HepG2 (cell line): ENCODE measurements around the gene TPR. TPM values are rescaled to one million over a fixed set of nuclear protein-coding genes. Genes with fewer than 3 reads are reported as not detected.

Experiments
- ATAC-seq: fragments of 200-7000 bp; cut with Tn5 transposase; 3 replicates; pipeline ENCODE4 v1.9.1; 2020; ENCODE audit warnings: mild to moderate bottlenecking, moderate library complexity
- BruUV-seq: library from RNA; stranded (reverse); fragments of 400-500 nt; replicated peaks from 2 replicates; lab custom pipeline; 2021; lab: Mats Ljungman, UMichigan
- CTCF ChIA-PET: fragments of 300-600 bp; formaldehyde crosslinking; extraction: SDS; loops from one replicate; lab custom pipeline; 2021; ENCODE audit warnings: low total read pairs, inconsistent platforms, low intra/inter-chr PET ratio; lab: Yijun Ruan, JAX
- POLR2A ChIA-PET: fragments of 350-600 bp; sonication (Branson Sonifier 250); formaldehyde crosslinking; loops from one replicate; lab custom pipeline; 2020; ENCODE audit warnings: antibody characterized with exemption, inconsistent platforms; lab: Yijun Ruan, JAX
- DNase-seq: peaks from one replicate; pipeline ENCODE4 v3.0.0-alpha.2; 2015; ENCODE audit warnings: low spot score
- FAIRE-seq: peaks from 3 replicates; lab custom pipeline; 2011; peaks lifted over from hg19 to GRCh38; lab: Jason Lieb, UNC
- H2AFZ ChIP-seq: one replicate; pipeline ENCODE4 v1.6.1; 2011; ENCODE audit warnings: low read length, inconsistent platforms
- H3K27ac ChIP-seq: fragments of 300-600 bp; 3 replicates; pipeline ENCODE4 v1.8.0; 2011; ENCODE audit warnings: mixed run types, mild to moderate bottlenecking, mixed read lengths, low read length, inconsistent platforms; ENCODE audit not compliant: insufficient read depth; ENCODE audit errors: extremely low read length
- H3K27me3 ChIP-seq, 2 experiments: fragments of 200-600 bp in 1 of 2; 2 replicates in 1 of 2; 3 replicates in 1 of 2; pipeline versions ENCODE4 v1.6.0 to v1.8.0; 2011; ENCODE audit warnings: low read length in 2 of 2, mild to moderate bottlenecking in 2 of 2, moderate library complexity in 2 of 2, inconsistent platforms in 1 of 2; ENCODE audit not compliant: insufficient read depth in 2 of 2, control insufficient read depth in 1 of 2
- H3K36me3 ChIP-seq, 2 experiments: fragments of 200-600 bp in 1 of 2; replicated peaks in 1 of 2; 2 replicates in 1 of 2; 3 replicates in 1 of 2; pipeline versions ENCODE4 v1.5.1 to v1.8.0; 2011; ENCODE audit warnings: low read length in 2 of 2, inconsistent platforms in 1 of 2; ENCODE audit not compliant: insufficient read depth in 2 of 2, control insufficient read depth in 1 of 2
- H3K4me1 ChIP-seq: 2 replicates; pipeline ENCODE4 v1.5.1; 2012; ENCODE audit warnings: low read length, inconsistent platforms; ENCODE audit not compliant: insufficient read depth
- H3K4me2 ChIP-seq: 2 replicates; pipeline ENCODE4 v1.6.0; 2011; ENCODE audit warnings: low read depth, low read length, inconsistent platforms
- H3K4me3 ChIP-seq, 3 experiments: fragments of 200-600 bp in 1 of 3; sonication (generic), shearing (Covaris generic) in 1 of 3; replicated peaks in 1 of 3; 2 replicates each; pipeline ENCODE4 v1.5.1; 2011 to 2016; ENCODE audit warnings: low read length in 3 of 3, inconsistent platforms in 2 of 3, low read depth in 2 of 3, mild to moderate bottlenecking in 2 of 3, control low read depth in 1 of 3, mixed read lengths in 1 of 3; ENCODE audit not compliant: insufficient read depth in 1 of 3
- H3K79me2 ChIP-seq: one replicate; pipeline ENCODE4 v1.6.1; 2011; ENCODE audit warnings: low read length, inconsistent platforms; ENCODE audit not compliant: insufficient read depth
- H3K9ac ChIP-seq: 2 replicates; pipeline ENCODE4 v1.6.0; 2011; ENCODE audit warnings: mild to moderate bottlenecking, low read depth, low read length, inconsistent platforms; ENCODE audit not compliant: insufficient read depth
- H3K9me3 ChIP-seq: 2 replicates; pipeline ENCODE4 v1.5.1; 2012; ENCODE audit warnings: mild to moderate bottlenecking, low read length
- H4K20me1 ChIP-seq: 2 replicates; pipeline ENCODE4 v1.6.0; 2011; ENCODE audit warnings: inconsistent platforms, mild to moderate bottlenecking, low read length, moderate library complexity; ENCODE audit not compliant: insufficient read depth
- HOXA7 ChIP-seq: sonication (generic); formaldehyde crosslinking; IDR thresholded peaks from 2 replicates; pipeline ENCODE4 v1.8.1; 2022; ENCODE audit warnings: mild to moderate bottlenecking, missing genetic modification reagents, moderate library complexity
- KDM6A ChIP-seq: IDR thresholded peaks from 2 replicates; pipeline ENCODE4 v1.6.1; 2016; ENCODE audit warnings: low read depth
- KLF12 ChIP-seq: sonication (generic); formaldehyde crosslinking; IDR thresholded peaks from 2 replicates; pipeline ENCODE4 v1.4.0; 2020; ENCODE audit warnings: missing genetic modification reagents, borderline replicate concordance
- KMT2A ChIP-seq: sonication (generic); formaldehyde crosslinking; IDR thresholded peaks from 2 replicates; pipeline ENCODE4 v1.4.0; 2020; ENCODE audit warnings: missing genetic modification reagents
- MXD3 ChIP-seq: IDR thresholded peaks from 2 replicates; pipeline ENCODE4 v1.6.1; 2016; ENCODE audit warnings: mild to moderate bottlenecking, missing biosample characterization, missing genetic modification reagents
- NCOA2 ChIP-seq: sonication (generic); formaldehyde crosslinking; IDR thresholded peaks from 2 replicates; pipeline ENCODE4 v1.8.0; 2022; ENCODE audit warnings: inconsistent platforms
- PBX2 ChIP-seq: IDR thresholded peaks from 2 replicates; pipeline ENCODE4 v1.6.1; 2016; ENCODE audit warnings: control low read depth
- PHB2 ChIP-seq: fragments of 450-650 bp; IDR thresholded peaks from 2 replicates; pipeline ENCODE4 v1.6.1; 2018; ENCODE audit not compliant: partially characterized antibody
- RAD21 ChIP-seq: fragments of 450-650 bp; formaldehyde crosslinking; IDR thresholded peaks from 2 replicates; pipeline ENCODE4 v1.5.0; 2020; ENCODE audit warnings: mild to moderate bottlenecking
- SETDB1 ChIP-seq: sonication (generic); formaldehyde crosslinking; IDR thresholded peaks from 2 replicates; pipeline ENCODE4 v1.5.1; 2020; ENCODE audit warnings: missing genetic modification reagents, mild to moderate bottlenecking, borderline replicate concordance
- SNAPC2 ChIP-seq: sonication (generic); formaldehyde crosslinking; IDR thresholded peaks from 2 replicates; pipeline ENCODE4 v1.8.1; 2022; ENCODE audit warnings: mild to moderate bottlenecking, missing genetic modification reagents
- TARDBP ChIP-seq: sonication (generic); formaldehyde crosslinking; IDR thresholded peaks from 2 replicates; pipeline ENCODE4 v1.8.0; 2022; ENCODE audit warnings: mild to moderate bottlenecking, missing genetic modification reagents
- TEAD3 ChIP-seq: optimal IDR thresholded peaks from 2 replicates; pipeline ENCODE3; 2016; ENCODE audit warnings: borderline replicate concordance
- ZFP37 ChIP-seq: sonication (generic); formaldehyde crosslinking; IDR thresholded peaks from 2 replicates; pipeline ENCODE4 v1.4.0; 2020; ENCODE audit warnings: missing genetic modification reagents, borderline replicate concordance
- ZFY ChIP-seq: sonication (generic); formaldehyde crosslinking; IDR thresholded peaks from 2 replicates; pipeline ENCODE4 v1.4.0; 2020; ENCODE audit warnings: missing genetic modification reagents
- ZNF331 ChIP-seq: sonication (generic); formaldehyde crosslinking; IDR thresholded peaks from 2 replicates; pipeline ENCODE4 v1.4.0; 2020; ENCODE audit warnings: missing genetic modification reagents
- ZNF674 ChIP-seq: sonication (generic); formaldehyde crosslinking; IDR thresholded peaks from 2 replicates; pipeline ENCODE4 v1.5.0; 2020; ENCODE audit warnings: low read depth, mild to moderate bottlenecking, missing genetic modification reagents
- ZNF773 ChIP-seq: sonication (generic); formaldehyde crosslinking; IDR thresholded peaks from 2 replicates; pipeline ENCODE4 v1.4.0; 2020; ENCODE audit warnings: missing genetic modification reagents, borderline replicate concordance
- ZNF83 ChIP-seq: sonication (generic); formaldehyde crosslinking; IDR thresholded peaks from 2 replicates; pipeline ENCODE4 v1.4.0; 2020; ENCODE audit warnings: missing genetic modification reagents, mild to moderate bottlenecking, borderline replicate concordance
- WGBS: methylation state at CpG from one replicate; pipeline ENCODE4 v1.1.6; 2017; ENCODE audit warnings: low lambda C conversion rate; 5-methylcytosine and 5-hydroxymethylcytosine counted together
- in situ Hi-C: cut with HindIII; loops from 2 replicates; pipeline ENCODE4 v1.10.0; 2017; ENCODE audit warnings: low pct_unique_long_range_greater_than_20kb; ENCODE audit not compliant: extremely low pct_ligation_motif_present
- intact Hi-C: fragments of 100-400 bp; cut with micrococcal nuclease; formaldehyde crosslinking; loops from one replicate; pipeline ENCODE4 v1.10.0; 2022; ENCODE audit not compliant: unreplicated experiment
- polyA plus RNA-seq, 8 experiments: library from polyadenylated mRNA; depleted of rRNA in 3 of 8; stranded (reverse) in 7 of 8; unstranded in 1 of 8; fragments of >200 nt; fragmentation: Illumina TruSeq in 4 of 8; extraction: Trizol in 4 of 8; gene quantifications; 2 replicates each; pipeline versions ENCODE4 v1.2.1 to v1.2.3, GENCODE V29; 2011 to 2016; ENCODE audit warnings: low read depth in 4 of 8, missing spikeins in 1 of 8, mixed read lengths in 1 of 8; ENCODE audit not compliant: insufficient read depth in 1 of 8
- total RNA-seq, 5 experiments: library from RNA; depleted of rRNA; stranded (reverse); fragments of >200 nt; fragmentation: Illumina TruSeq; extraction: Trizol; gene quantifications; 2 replicates each; pipeline ENCODE4 v1.2.3, GENCODE V29; 2016; ENCODE audit warnings: low read depth in 1 of 5

TPR gene
- total and polyA plus RNA-seq, 2 of the 13 experiments (the other 11 are each of a cell fraction or from before 2014, with no cell fraction given), result 78.9 to 81.7 TPM

- intact Hi-C loops, result loop anchor here (2.0 to 10.0 kb wide), 3 partner anchors 42 to 1330 kb away; partner anchors contain the start of genes RNF2, SWT1 and TRMT1L
- Histone ChIP-seq H3K4me1 (peaks cover 47% of the 10 kb centered on the region), H3K9me3 (no peaks in the 10 kb centered on the region), H3K4me2 (peak overlapping the region; percentile 78), H2AFZ (no peak overlapping the region), H3K27me3 (no peaks in the 10 kb centered on the region; a peak in 1 of 5 replicates), H3K4me3 (peak overlapping the region; percentile 80 to 81 (median 80)), H3K27ac (peak overlapping the region; percentile 99), H3K36me3 (peaks cover 0 to 25% of the 10 kb centered on the region in 2 experiments), H3K9ac (peak overlapping the region; percentile 97), H4K20me1 (peaks cover 18% of the 10 kb centered on the region), H3K79me2 (peaks cover 67% of the 10 kb centered on the region)
- BruUV-seq, result TSS peak; percentile 56
- ChIA-PET CTCF (no interaction called here), POLR2A (interaction anchor here (0.8 to 1.6 kb wide), 8 partner anchors 10 to 1217 kb away, joined by 3 to 6 read pairs (median 4); partner anchors contain the start of genes IVNS1ABP, SWT1 and TRMT1L)
- FAIRE-seq, result peak; percentile 60
- in situ Hi-C loops, result no loop called here
- DNase-seq, result peak; percentile 54
- WGBS, result under 1% methylated on average over 19 of the region's 37 CpGs
- peak; percentile 50 for ATAC-seq
- TF ChIP-seq PBX2 (CRISPR knock-in tag), result no peak
- no peak for TF ChIP-seq TARDBP (CRISPR knock-in tag)
- TF ChIP-seq ZFY, result peak; percentile 48
- TF ChIP-seq SETDB1 (CRISPR knock-in tag), result no peak
- peak; percentile 9 for TF ChIP-seq TEAD3
- TF ChIP-seq ZNF331 (CRISPR knock-in tag), result no peak; the same call in 1 of the 2 replicates
- 0 out of 2 replicates have a peak, but pooled peaks have one; percentile 21 for TF ChIP-seq ZNF674 (CRISPR knock-in tag)
- 0 out of 2 replicates have a peak, but pooled peaks have one; percentile 19 for TF ChIP-seq NCOA2
- no peak for TF ChIP-seq ZFP37 (CRISPR knock-in tag)
- 0 out of 2 replicates have a peak, but pooled peaks have one; percentile 45 for TF ChIP-seq MXD3 (CRISPR knock-in tag)
- 0 out of 2 replicates have a peak, but pooled peaks have one; percentile 26 for TF ChIP-seq ZNF83 (CRISPR knock-in tag)
- 0 out of 2 replicates have a peak, but pooled peaks have one; percentile 18 for TF ChIP-seq KDM6A (CRISPR knock-in tag)
- TF ChIP-seq KMT2A (CRISPR knock-in tag), result peak; percentile 20; the same call in 1 of the 2 replicates
- TF ChIP-seq KLF12 (CRISPR knock-in tag), result no peak
- TF ChIP-seq SNAPC2 (CRISPR knock-in tag), result no peak
- TF ChIP-seq HOXA7, result no peak
- no peak for TF ChIP-seq PHB2
- no peak for TF ChIP-seq ZNF773 (CRISPR knock-in tag)
- 0 out of 2 replicates have a peak, but pooled peaks have one; percentile 15 for TF ChIP-seq RAD21 (CRISPR knock-in tag)
Measured at GRCh38 chr1:186374303-186375151, 526 bp downstream of the TPR start.
